H9 (cell line): Measurements from ENCODE around the gene ARF4. TPM values are rescaled to one million over a fixed set of nuclear protein-coding genes. Genes with fewer than 3 reads are reported as not detected.

Experiments
- DNase-seq: peaks from one replicate; pipeline ENCODE4 v3.0.0-alpha.2; 2017
- H2AFZ ChIP-seq: one replicate; pipeline ENCODE4 v1.6.1; 2013; ENCODE audit warnings: mild to moderate bottlenecking, low read length, control low read depth, moderate library complexity
- H2AK5ac ChIP-seq: 2 replicates; pipeline ENCODE4 v1.6.1; 2013; ENCODE audit warnings: low read length, control low read depth, mixed read lengths; ENCODE audit not compliant: insufficient read length
- H2BK120ac ChIP-seq: one replicate; pipeline ENCODE4 v1.6.1; 2013; ENCODE audit warnings: low read depth, mild to moderate bottlenecking, low read length, control low read depth, inconsistent platforms; ENCODE audit not compliant: poor library complexity, severe bottlenecking
- H2BK12ac ChIP-seq: 2 replicates; pipeline ENCODE4 v1.6.1; 2013; ENCODE audit warnings: low read length, control low read depth, mixed read lengths, low read depth; ENCODE audit not compliant: insufficient read length
- H2BK15ac ChIP-seq: 2 replicates; pipeline ENCODE4 v1.6.1; 2013; ENCODE audit warnings: low read depth, low read length, control low read depth
- H2BK20ac ChIP-seq: one replicate; pipeline ENCODE4 v1.6.1; 2013; ENCODE audit warnings: low read depth, mild to moderate bottlenecking, low read length, control low read depth, inconsistent platforms; ENCODE audit not compliant: poor library complexity, severe bottlenecking
- H2BK5ac ChIP-seq: 2 replicates; pipeline ENCODE4 v1.6.1; 2013; ENCODE audit warnings: low read length, control low read depth, mixed read lengths; ENCODE audit not compliant: insufficient read length
- H3K14ac ChIP-seq: 2 replicates; pipeline ENCODE4 v1.6.1; 2013; ENCODE audit warnings: low read length, control low read depth; ENCODE audit not compliant: insufficient read depth
- H3K18ac ChIP-seq: 2 replicates; pipeline ENCODE4 v1.6.1; 2013; ENCODE audit warnings: low read depth, mild to moderate bottlenecking, mixed read lengths, low read length, control low read depth; ENCODE audit not compliant: insufficient read length
- H3K23ac ChIP-seq: 2 replicates; pipeline ENCODE4 v1.6.1; 2013; ENCODE audit warnings: low read length, control low read depth, mixed read lengths, low read depth; ENCODE audit not compliant: insufficient read length
- H3K23me2 ChIP-seq: 2 replicates; pipeline ENCODE4 v1.6.1; 2013; ENCODE audit warnings: low read depth, mild to moderate bottlenecking, mixed read lengths, low read length, control low read depth; ENCODE audit not compliant: insufficient read length, poor library complexity, severe bottlenecking
- H3K27ac ChIP-seq: 2 replicates; pipeline ENCODE4 v1.5.1; 2013; ENCODE audit warnings: low read length, control low read depth, mixed read lengths, low read depth; ENCODE audit not compliant: insufficient read length
- H3K27me3 ChIP-seq: 2 replicates; pipeline ENCODE4 v1.6.1; 2013; ENCODE audit warnings: low read length, control low read depth, inconsistent platforms; ENCODE audit not compliant: insufficient read depth
- H3K4ac ChIP-seq: 2 replicates; pipeline ENCODE4 v1.6.1; 2013; ENCODE audit warnings: low read depth, mild to moderate bottlenecking, control low read depth, inconsistent platforms, low read length, moderate library complexity
- H3K4me1 ChIP-seq: 2 replicates; pipeline ENCODE4 v1.6.1; 2013; ENCODE audit warnings: low read length, control low read depth, inconsistent platforms; ENCODE audit not compliant: insufficient read depth
- H3K4me2 ChIP-seq: 2 replicates; pipeline ENCODE4 v1.6.1; 2013; ENCODE audit warnings: low read length, control low read depth, mixed read lengths; ENCODE audit not compliant: insufficient read length, insufficient read depth
- H3K56ac ChIP-seq: 2 replicates; pipeline ENCODE4 v1.6.1; 2013; ENCODE audit warnings: low read depth, mild to moderate bottlenecking, mixed read lengths, low read length, control low read depth; ENCODE audit not compliant: insufficient read length
- H3K79me1 ChIP-seq: 2 replicates; pipeline ENCODE4 v1.6.1; 2013; ENCODE audit warnings: low read depth, mild to moderate bottlenecking, moderate library complexity, low read length, control low read depth, inconsistent platforms; ENCODE audit not compliant: insufficient read depth, poor library complexity, severe bottlenecking
- H3K79me2 ChIP-seq: 2 replicates; pipeline ENCODE4 v1.6.1; 2013; ENCODE audit warnings: low read length, control low read depth, inconsistent platforms; ENCODE audit not compliant: insufficient read depth
- H3K9ac ChIP-seq: 2 replicates; pipeline ENCODE4 v1.6.1; 2013; ENCODE audit warnings: low read length, control low read depth, mixed read lengths; ENCODE audit not compliant: insufficient read length; ENCODE audit errors: extremely low read depth
- H3K9me3 ChIP-seq: one replicate; pipeline ENCODE4 v1.6.1; 2013; ENCODE audit warnings: low read depth, low read length, inconsistent platforms; ENCODE audit not compliant: control insufficient read depth
- H3T11ph ChIP-seq: one replicate; pipeline ENCODE4 v1.6.1; 2013; ENCODE audit warnings: mild to moderate bottlenecking, low read length, control low read depth, inconsistent platforms
- H4K20me1 ChIP-seq: one replicate; pipeline ENCODE4 v1.6.1; 2013; ENCODE audit not compliant: control insufficient read depth, insufficient read length, insufficient read depth
- H4K5ac ChIP-seq: 2 replicates; pipeline ENCODE4 v1.6.1; 2013; ENCODE audit warnings: low read depth, mild to moderate bottlenecking, mixed read lengths, low read length, control low read depth; ENCODE audit not compliant: insufficient read length
- H4K8ac ChIP-seq: replicated peaks from 2 replicates; pipeline ENCODE4 v1.6.1; 2013; ENCODE audit warnings: low read length, control low read depth, mixed read lengths, low read depth; ENCODE audit not compliant: insufficient read length
- H4K91ac ChIP-seq: 2 replicates; pipeline ENCODE4 v1.6.1; 2013; ENCODE audit warnings: low read depth, mild to moderate bottlenecking, moderate library complexity, mixed read lengths, low read length, control low read depth; ENCODE audit not compliant: insufficient read length
- H3K27ac Mint-ChIP-seq, 3 experiments: 2 replicates in 2 of 3; 3 replicates in 1 of 3; pipeline ENCODE4 v1.8.0; 2020 to 2021; ENCODE audit warnings: mixed read lengths in 3 of 3, mild to moderate bottlenecking in 1 of 3, moderate library complexity in 1 of 3
- H3K27me3 Mint-ChIP-seq: 2 replicates; pipeline ENCODE4 v1.8.0; 2021; ENCODE audit warnings: low read depth, mild to moderate bottlenecking, moderate library complexity, mixed read lengths
- H3K36me3 Mint-ChIP-seq, 3 experiments: 2 replicates in 2 of 3; 3 replicates in 1 of 3; pipeline ENCODE4 v1.8.0; 2020 to 2021; ENCODE audit warnings: low read depth in 3 of 3, mixed read lengths in 3 of 3; ENCODE audit not compliant: insufficient read depth in 1 of 3
- H3K4me1 Mint-ChIP-seq, 2 experiments: 2 replicates each; pipeline ENCODE4 v1.8.0; 2020; ENCODE audit warnings: mixed read lengths in 2 of 2
- H3K4me3 Mint-ChIP-seq, 2 experiments: 2 replicates in 1 of 2; 3 replicates in 1 of 2; pipeline ENCODE4 v1.8.0; 2020 to 2021; ENCODE audit warnings: mild to moderate bottlenecking in 2 of 2, mixed read lengths in 2 of 2, moderate library complexity in 1 of 2
- H3K9me3 Mint-ChIP-seq, 2 experiments: 2 replicates in 1 of 2; 3 replicates in 1 of 2; pipeline ENCODE4 v1.8.0; 2020; ENCODE audit warnings: mild to moderate bottlenecking in 2 of 2, mixed read lengths in 2 of 2, moderate library complexity in 1 of 2
- CTCF ChIP-seq: fragments of 200-600 bp; sonication (generic); conservative IDR thresholded peaks from 3 replicates; pipeline ENCODE4 v1.8.0; 2021; ENCODE audit warnings: antibody characterized with exemption, mild to moderate bottlenecking
- WGBS: extraction: QIAGEN DNeasy Blood & Tissue Kit; methylation state at CpG from one replicate; pipeline ENCODE4 v1.1.7; 2013; ENCODE audit warnings: missing lambda C conversion rate, low lambda C conversion rate, mixed read lengths; ENCODE audit not compliant: insufficient read length; ENCODE audit errors: extremely low coverage; 5-methylcytosine and 5-hydroxymethylcytosine counted together
- total RNA-seq: library from RNA; stranded (reverse); gene quantifications from 2 replicates; pipeline ENCODE4 v1.2.1, GENCODE V29; 2021

Gene ARF4
- total RNA-seq, 1 experiment from 2014 or later, result 160 TPM

GRCh38 chr3:57538465-57538864 is 58.7 kb downstream of the ARF4 start:
- WGBS, result no CpG with 5 or more reads among the region's 3 CpGs
- peaks cover 2% of the 10 kb centered on the region; the same call in 1 of the 2 replicates for H3K27me3 Mint-ChIP-seq
- H2BK15ac ChIP-seq, result no peak overlapping the region
- no peak overlapping the region for H3K4me3 Mint-ChIP-seq
- no peak overlapping the region for H2BK120ac ChIP-seq
- TF ChIP-seq CTCF, result no peak
- H2BK20ac ChIP-seq, result no peak overlapping the region
- no peak for DNase-seq
- no peaks in the 10 kb centered on the region for H3K36me3 Mint-ChIP-seq
- no peaks in the 10 kb centered on the region for H3K4me1 Mint-ChIP-seq
- no peak overlapping the region for H3K27ac Mint-ChIP-seq
- H3T11ph ChIP-seq, result no peak overlapping the region
- no peak overlapping the region for H2BK5ac ChIP-seq
- H4K8ac ChIP-seq, result no peak overlapping the region
- no peak overlapping the region for H3K23ac ChIP-seq
- no peaks in the 10 kb centered on the region for H3K4me1 ChIP-seq
- H3K9me3 Mint-ChIP-seq, result no peaks in the 10 kb centered on the region
- H3K79me2 ChIP-seq, result no peaks in the 10 kb centered on the region
- no peak overlapping the region for H3K18ac ChIP-seq
- no peak overlapping the region for H2AK5ac ChIP-seq
- no peak overlapping the region for H2BK12ac ChIP-seq
- H2AFZ ChIP-seq, result no peak overlapping the region
- no peaks in the 10 kb centered on the region for H3K27me3 ChIP-seq
- no peak overlapping the region for H3K56ac ChIP-seq
- no peak overlapping the region for H3K14ac ChIP-seq
- no peak overlapping the region for H3K4me2 ChIP-seq
- no peak overlapping the region for H4K5ac ChIP-seq
- H4K20me1 ChIP-seq, result no peaks in the 10 kb centered on the region
- no peak overlapping the region for H3K9ac ChIP-seq
- H4K91ac ChIP-seq, result no peak overlapping the region
- no peak overlapping the region for H3K27ac ChIP-seq
- H3K23me2 ChIP-seq, result no peaks in the 10 kb centered on the region
- no peaks in the 10 kb centered on the region for H3K79me1 ChIP-seq
- H3K4ac ChIP-seq, result no peak overlapping the region
- no peaks in the 10 kb centered on the region for H3K9me3 ChIP-seq
